Kidney (tissue), 14 donors: ENCODE measurements around the gene SLC41A3. TPM values are rescaled to one million over a fixed set of nuclear protein-coding genes. Genes with fewer than 3 reads are reported as not detected.

Source experiments
- DNase-seq, 5 donors: peaks; one replicate each; pipeline ENCODE4 v3.0.0-alpha.2; 2013 to 2020
- FAIRE-seq: peaks from 2 replicates; lab custom pipeline; 2012; peaks lifted over from hg19 to GRCh38; lab: Jason Lieb, UNC
- H3K27ac ChIP-seq, 2 donors: one replicate each; pipeline ENCODE4 v1.7.0; 2013; ENCODE audit warnings: low read depth in 2 of 2, low read length in 2 of 2, inconsistent platforms in 1 of 2
- H3K27me3 ChIP-seq: one replicate; pipeline ENCODE4 v1.7.1; 2013; ENCODE audit warnings: low read length, inconsistent platforms; ENCODE audit not compliant: control insufficient read depth, insufficient read depth
- H3K36me3 ChIP-seq, 3 donors: one replicate each; pipeline versions ENCODE4 v1.7.0 to v1.7.1; 2013; ENCODE audit warnings: low read length in 3 of 3, control low read depth in 1 of 3, inconsistent platforms in 1 of 3; ENCODE audit not compliant: insufficient read depth in 3 of 3, control insufficient read depth in 2 of 3
- H3K4me1 ChIP-seq, 3 donors: one replicate each; pipeline versions ENCODE4 v1.7.0 to v1.7.1; 2013; ENCODE audit warnings: low read length in 3 of 3, inconsistent platforms in 1 of 3, low read depth in 1 of 3; ENCODE audit not compliant: control insufficient read depth in 2 of 3, insufficient read depth in 2 of 3
- H3K4me3 ChIP-seq, 3 donors: one replicate each; pipeline versions ENCODE4 v1.7.0 to v1.8.1; 2013; ENCODE audit warnings: low read length in 3 of 3, control low read depth in 1 of 3, inconsistent platforms in 1 of 3
- H3K9ac ChIP-seq, 3 donors: one replicate each; pipeline versions ENCODE4 v1.7.0 to v1.7.1; 2013; ENCODE audit warnings: low read length in 3 of 3, control low read depth in 1 of 3, inconsistent platforms in 1 of 3
- H3K9me3 ChIP-seq, 3 donors: one replicate each; pipeline versions ENCODE4 v1.7.0 to v1.7.1; 2013; ENCODE audit warnings: low read length in 3 of 3, control low read depth in 1 of 3, inconsistent platforms in 1 of 3; ENCODE audit not compliant: control insufficient read depth in 2 of 3, insufficient read depth in 1 of 3
- intact Hi-C: fragments of 100-400 bp; cut with DNase I; formaldehyde crosslinking; loops from one replicate; pipeline ENCODE4 v1.11.1; 2022
- polyA plus RNA-seq: library from polyadenylated mRNA; stranded (reverse); fragments of 350-450 nt; fragmentation: Illumina TruSeq; extraction: RNeasy Lipid Tissue Mini Kit (QIAGEN cat#74804); gene quantifications from one replicate; pipeline ENCODE4 v1.2.3, GENCODE V29; 2014; ENCODE audit warnings: low read depth, low replicate concordance; ENCODE audit not compliant: insufficient read depth
- total RNA-seq: library from RNA; stranded (reverse); fragmentation: NEBNext Ultra II Directional; extraction: Animal tissue kit (Norgen Biotek cat#: 25700); gene quantifications from one replicate; pipeline ENCODE4 v1.2.1, GENCODE V29; 2021
- TF ChIP-seq, protein P1 (sequence below): IDR thresholded peaks from 3 replicates; pipeline ENCODE4 v1.5.1; 2012; ENCODE audit warnings: mild to moderate bottlenecking, moderate library complexity, borderline replicate concordance; ENCODE audit not compliant: insufficient read depth; ENCODE audit errors: extremely low read depth
- donor health status: control.
- donor health status: control.
- donor health status: control.
- donor health status: control.
- donor health status: control.
- donor health status: DM: yes; HTN: yes; CAD: no.
- donor health status: Normal renal cell carcinoma (clear cell type).

SLC41A3 gene
- total and polyA plus RNA-seq, 2 donors from 2014 or later: 31.6 to 74.3 TPM

DNA sequence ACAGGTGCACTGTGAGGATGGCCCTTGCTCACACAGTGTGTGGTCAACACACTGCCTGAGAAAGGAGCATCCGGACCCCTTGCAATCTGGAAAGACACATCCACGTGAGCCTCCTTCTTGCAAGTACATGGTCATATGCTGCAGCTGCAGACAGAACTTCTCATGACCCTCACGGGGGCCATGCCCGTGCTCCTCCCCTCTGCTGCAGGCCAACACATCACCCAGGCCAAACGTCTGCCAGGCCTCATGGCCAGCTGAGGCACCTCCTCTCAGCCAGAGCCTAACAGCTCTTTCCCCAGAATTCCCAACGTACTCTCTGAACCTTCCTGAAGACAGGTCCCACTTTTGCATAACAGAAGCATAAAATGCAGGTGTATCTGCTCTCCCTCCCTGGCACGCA, 25.3 kb downstream of the SLC41A3 start:
- DNase-seq (no peak), FAIRE-seq (no peak)
- no peaks in the 10 kb centered on the region for H3K36me3 ChIP-seq
- no peaks in the 10 kb centered on the region for H3K27me3 ChIP-seq
- TF ChIP-seq, protein P1, sequence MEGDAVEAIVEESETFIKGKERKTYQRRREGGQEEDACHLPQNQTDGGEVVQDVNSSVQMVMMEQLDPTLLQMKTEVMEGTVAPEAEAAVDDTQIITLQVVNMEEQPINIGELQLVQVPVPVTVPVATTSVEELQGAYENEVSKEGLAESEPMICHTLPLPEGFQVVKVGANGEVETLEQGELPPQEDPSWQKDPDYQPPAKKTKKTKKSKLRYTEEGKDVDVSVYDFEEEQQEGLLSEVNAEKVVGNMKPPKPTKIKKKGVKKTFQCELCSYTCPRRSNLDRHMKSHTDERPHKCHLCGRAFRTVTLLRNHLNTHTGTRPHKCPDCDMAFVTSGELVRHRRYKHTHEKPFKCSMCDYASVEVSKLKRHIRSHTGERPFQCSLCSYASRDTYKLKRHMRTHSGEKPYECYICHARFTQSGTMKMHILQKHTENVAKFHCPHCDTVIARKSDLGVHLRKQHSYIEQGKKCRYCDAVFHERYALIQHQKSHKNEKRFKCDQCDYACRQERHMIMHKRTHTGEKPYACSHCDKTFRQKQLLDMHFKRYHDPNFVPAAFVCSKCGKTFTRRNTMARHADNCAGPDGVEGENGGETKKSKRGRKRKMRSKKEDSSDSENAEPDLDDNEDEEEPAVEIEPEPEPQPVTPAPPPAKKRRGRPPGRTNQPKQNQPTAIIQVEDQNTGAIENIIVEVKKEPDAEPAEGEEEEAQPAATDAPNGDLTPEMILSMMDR: no peak
- H3K4me3 ChIP-seq: no peak overlapping the region
- intact Hi-C loops: no loop called here
- no peaks in the 10 kb centered on the region for H3K9me3 ChIP-seq
- H3K27ac ChIP-seq: no peak overlapping the region
- no peak overlapping the region for H3K9ac ChIP-seq
- H3K4me1 ChIP-seq: peaks cover 0 to 3% (median 0%) of the 10 kb centered on the region in 3 donors

DNA sequence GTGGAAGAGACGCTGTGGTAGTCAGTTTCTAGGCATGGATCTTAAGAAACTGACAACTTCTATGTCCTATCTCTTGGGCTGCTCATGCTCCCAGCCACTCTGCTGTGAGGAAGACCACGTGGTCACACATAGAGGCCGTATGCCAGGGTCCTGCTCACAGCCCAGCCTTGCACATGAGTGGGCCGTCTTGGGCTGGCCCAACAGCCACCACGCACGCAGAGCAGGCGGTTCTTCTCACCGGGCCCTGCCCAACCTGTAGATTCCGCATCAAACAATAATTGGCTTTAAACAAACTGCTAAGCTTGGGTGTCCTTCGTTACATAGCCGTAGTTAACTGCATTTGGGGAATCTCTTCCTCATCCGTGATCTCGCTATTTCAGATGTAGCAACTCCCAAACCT, 26.0 kb downstream of the SLC41A3 start:
- Histone ChIP-seq H3K36me3 (no peaks in the 10 kb centered on the region), H3K27ac (no peak overlapping the region), H3K9ac (no peak overlapping the region), H3K4me1 (peaks cover 0 to 3% (median 0%) of the 10 kb centered on the region in 3 donors), H3K27me3 (no peaks in the 10 kb centered on the region), H3K9me3 (no peaks in the 10 kb centered on the region), H3K4me3 (no peak overlapping the region)
- no peak for FAIRE-seq
- intact Hi-C loops: no loop called here
- TF ChIP-seq, protein P1: no peak
- DNase-seq: no peak

- Histone ChIP-seq H3K27me3 (no peaks in the 10 kb centered on the region), H3K27ac (no peak overlapping the region), H3K4me1 (peaks cover 0 to 3% (median 0%) of the 10 kb centered on the region in 3 donors), H3K9ac (no peak overlapping the region), H3K36me3 (no peaks in the 10 kb centered on the region), H3K9me3 (no peaks in the 10 kb centered on the region), H3K4me3 (no peak overlapping the region)
- TF ChIP-seq, protein P1: no peak
- FAIRE-seq (no peak), DNase-seq (no peak)
- intact Hi-C loops: no loop called here
Measured at GRCh38 chr3:126057501-126057819, 26.5 kb downstream of the SLC41A3 start.
